Measurements from ENCODE around the gene TMEM72. TPM values are rescaled to one million over a fixed set of nuclear protein-coding genes. Genes with fewer than 3 reads are reported as not detected.

The TMEM72 gene
- total and polyA plus RNA-seq, 2 donors (not counting 3 experiments of a cell fraction or from before 2014, with no cell fraction given): not detected

DNA sequence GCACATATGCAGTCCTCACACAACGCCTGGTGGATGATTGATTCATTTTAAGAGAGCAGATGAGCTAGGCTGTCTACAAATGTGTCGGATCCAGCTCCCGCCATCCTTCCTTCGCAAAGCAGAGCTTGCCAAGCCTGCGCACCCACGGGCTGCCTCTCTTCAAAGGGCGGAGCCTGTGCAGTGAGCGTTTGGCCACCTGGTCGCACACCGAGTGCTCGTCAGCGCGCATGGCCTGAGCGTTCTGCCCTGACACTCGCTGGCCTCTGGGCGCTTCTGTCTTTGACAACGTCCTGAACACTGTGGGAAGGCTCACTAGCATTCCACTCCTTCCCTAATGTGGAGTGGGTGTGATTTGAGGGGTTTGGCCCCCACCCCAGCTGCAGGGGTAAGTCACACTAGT is 47.1 kb upstream of the TMEM72 start:
- dilution Hi-C loops (cut with MboI; ENCODE audit: extremely low pct_ligation_motif_present, low sequenced_read_pairs) (no loop called here), intact Hi-C loops (cut with micrococcal nuclease) (loop anchor here (1.0 to 10.0 kb wide), 5 partner anchors 399 to 1193 kb away; no protein-coding TSS in a partner anchor)
- DNase-seq (ENCODE audit: low read depth, low spot score) (peak; percentile 3), FAIRE-seq (no peak)
- no TSS peak for BruUV-seq (replicated peaks)
- ChIA-PET CTCF (interaction anchor here (0.7 to 2.2 kb wide), 10 partner anchors 11 to 1194 kb away, joined by 3 to 11 read pairs (median 4); no protein-coding TSS in a partner anchor), POLR2A (no interaction called here)
- H3K9me3 ChIP-seq (replicated peaks; ENCODE audit: control insufficient read depth, insufficient read depth, low read length): no peaks in the 10 kb centered on the region
- peak overlapping the region; percentile 67 for H2AFZ ChIP-seq (ENCODE audit: low read depth, low read length)
- H3K27me3 ChIP-seq (ENCODE audit: control insufficient read depth in 2 of 2, insufficient read depth in 2 of 2, low read length in 2 of 2): no peaks in the 10 kb centered on the region
- H3K9ac ChIP-seq (replicated peaks; ENCODE audit: extremely low read depth, insufficient read depth, low read length): no peak overlapping the region
- no peaks in the 10 kb centered on the region for H3K79me2 ChIP-seq (ENCODE audit: control insufficient read depth, insufficient read depth, low read length)
- no peak overlapping the region for H3K27ac ChIP-seq (ENCODE audit: insufficient read depth, low read depth, low read length)
- H3K4me1 ChIP-seq (ENCODE audit: control insufficient read depth, extremely low read depth, insufficient read depth, low read length): peaks cover 5% of the 10 kb centered on the region
- H3K4me3 ChIP-seq (replicated peaks in 1 of 3; ENCODE audit: insufficient read depth in 1 of 3, low read depth in 1 of 3, low read length in 3 of 3): peak overlapping the region in 2 of 3 experiments; percentile 28 to 46
- no peaks in the 10 kb centered on the region for H4K20me1 ChIP-seq (replicated peaks; ENCODE audit: control insufficient read depth, extremely low read depth, insufficient read depth, low read length)
- no peaks in the 10 kb centered on the region for H3K36me3 ChIP-seq (ENCODE audit: control insufficient read depth in 2 of 2, extremely low read depth in 1 of 2, insufficient read depth in 2 of 2, low read length in 2 of 2)
- peak overlapping the region; percentile 76 for H3K4me2 ChIP-seq (ENCODE audit: insufficient read depth, low read length)
- H3K9me1 ChIP-seq (replicated peaks; ENCODE audit: control insufficient read depth, extremely low read depth, insufficient read depth, low read length): no peaks in the 10 kb centered on the region
- no peak for TF ChIP-seq MAX (IDR thresholded peaks at IDR 0.05; ENCODE audit: insufficient read depth, insufficient read length)
- no peak for TF ChIP-seq GATA2 (IDR thresholded peaks at IDR 0.05; ENCODE audit: insufficient read depth, insufficient read length, low read depth, low read length)

GRCh38 chr10:44864637-44865288 is 46.4 kb upstream of the TMEM72 start:
- ChIA-PET POLR2A (no interaction called here), CTCF (interaction anchor here (0.7 to 2.2 kb wide), 10 partner anchors 11 to 1194 kb away, joined by 3 to 11 read pairs (median 4); no protein-coding TSS in a partner anchor)
- FAIRE-seq (peak; percentile 87), DNase-seq (ENCODE audit: low read depth, low spot score) (peak; percentile 79)
- intact Hi-C loops (cut with micrococcal nuclease) (loop anchor here (1.0 to 10.0 kb wide), 5 partner anchors 399 to 1193 kb away; no protein-coding TSS in a partner anchor), dilution Hi-C loops (cut with MboI; ENCODE audit: extremely low pct_ligation_motif_present, low sequenced_read_pairs) (no loop called here)
- no peaks in the 10 kb centered on the region for H3K36me3 ChIP-seq (ENCODE audit: control insufficient read depth in 2 of 2, extremely low read depth in 1 of 2, insufficient read depth in 2 of 2, low read length in 2 of 2)
- H3K4me1 ChIP-seq (ENCODE audit: control insufficient read depth, extremely low read depth, insufficient read depth, low read length): peaks cover 5% of the 10 kb centered on the region
- peak overlapping the region; percentile 67 for H2AFZ ChIP-seq (ENCODE audit: low read depth, low read length)
- peak overlapping the region; percentile 5 to 46 (median 28) for H3K4me3 ChIP-seq (replicated peaks in 1 of 3; ENCODE audit: insufficient read depth in 1 of 3, low read depth in 1 of 3, low read length in 3 of 3)
- H3K27me3 ChIP-seq (ENCODE audit: control insufficient read depth in 2 of 2, insufficient read depth in 2 of 2, low read length in 2 of 2): no peaks in the 10 kb centered on the region
- no peaks in the 10 kb centered on the region for H3K79me2 ChIP-seq (ENCODE audit: control insufficient read depth, insufficient read depth, low read length)
- peak overlapping the region; percentile 50 for H3K9ac ChIP-seq (replicated peaks; ENCODE audit: extremely low read depth, insufficient read depth, low read length)
- no peaks in the 10 kb centered on the region for H3K9me3 ChIP-seq (replicated peaks; ENCODE audit: control insufficient read depth, insufficient read depth, low read length)
- peak overlapping the region; percentile 76 for H3K4me2 ChIP-seq (ENCODE audit: insufficient read depth, low read length)
- TF ChIP-seq CTCF (IDR thresholded peaks at IDR 0.05; ENCODE audit: extremely low read depth in 1 of 2, insufficient read depth in 1 of 2, low read depth in 1 of 2, low read length in 2 of 2): peak; percentile 98 to 99
- TF ChIP-seq MYC (IDR thresholded peaks at IDR 0.05; ENCODE audit: low read depth, low read length): no peak
- H3K9me1 ChIP-seq (replicated peaks; ENCODE audit: control insufficient read depth, extremely low read depth, insufficient read depth, low read length): no peaks in the 10 kb centered on the region
- H3K27ac ChIP-seq (ENCODE audit: insufficient read depth, low read depth, low read length): no peak overlapping the region
- H4K20me1 ChIP-seq (replicated peaks; ENCODE audit: control insufficient read depth, extremely low read depth, insufficient read depth, low read length): no peaks in the 10 kb centered on the region
- BruUV-seq (replicated peaks): no TSS peak
